Activated CD4-positive, alpha-beta T cell treated with anti-CD3 and anti-CD28 coated beads, Interleukin-2, amount 50 U/mL, for 1 hour (primary cell): ENCODE measurements around the gene CUL2.
A peak's percentile ranks its signal among the peaks of the same experiment; 100 is the strongest.
"Not testable (repeated sequence)": the region's sequence is repeated elsewhere in the genome, so short reads cannot be mapped to it uniquely, and the experiment has no call there.

Experiments used
- DNase-seq: peaks from one replicate; pipeline ENCODE4 v3.0.0-alpha.2; 2020

The CUL2 gene

GRCh38 chr10:35090162-35090954 lies at the start of gene CUL2:
TSS of gene CUL2 (minus strand) at chr10:35090341. CDS start at chr10:35071317, 19,024 bp downstream.
- peak; percentile 91 for DNase-seq

- no peak for DNase-seq
These were observed 46.2 kb upstream of the CUL2 start for GRCh38 chr10:35136263-35136815.

GRCh38 chr10:35135861-35136260 lies 45.7 kb upstream of the CUL2 start:
- no peak for DNase-seq

GRCh38 chr10:35133586-35133985 lies 43.4 kb upstream of the CUL2 start:
- DNase-seq, result no peak

- DNase-seq, result no peak
These were observed 42.6 kb upstream of the CUL2 start for GRCh38 chr10:35132727-35133126.

GRCh38 chr10:35130663-35131062 lies 40.5 kb upstream of the CUL2 start:
- no peak for DNase-seq

GRCh38 chr10:35129185-35129674 lies 39.1 kb upstream of the CUL2 start:
- DNase-seq, result no peak

GRCh38 chr10:35127289-35127891 lies 37.2 kb upstream of the CUL2 start:
- DNase-seq, result peak; percentile 62

GRCh38 chr10:35126530-35127288 lies 36.6 kb upstream of the CUL2 start, which contains the start of gene CREM:
TSS of gene CREM (plus strand) at chr10:35126846. CDS start at chr10:35137836, 10,990 bp downstream.
- peak; percentile 100 for DNase-seq

- DNase-seq, result no peak
These were observed 36.0 kb upstream of the CUL2 start for GRCh38 chr10:35126062-35126529.

GRCh38 chr10:35124540-35124939 lies 34.4 kb upstream of the CUL2 start:
- DNase-seq, result no peak

GRCh38 chr10:35119378-35119777 lies 29.2 kb upstream of the CUL2 start:
- no peak for DNase-seq

GRCh38 chr10:35112571-35112970 lies 22.4 kb upstream of the CUL2 start:
- DNase-seq, result no peak

GRCh38 chr10:35103882-35104281 lies 13.7 kb upstream of the CUL2 start:
- no peak for DNase-seq

GRCh38 chr10:35097510-35097909 lies 7.4 kb upstream of the CUL2 start:
- DNase-seq, result no peak

- DNase-seq, result no peak
These were observed 6.2 kb upstream of the CUL2 start for GRCh38 chr10:35096312-35096711.

- no peak for DNase-seq
These were observed 2.7 kb upstream of the CUL2 start for GRCh38 chr10:35092851-35093250.

- no peak for DNase-seq
These were observed 2.1 kb upstream of the CUL2 start for GRCh38 chr10:35091994-35092790.

- peak; percentile 7 for DNase-seq
These were observed 455 bp downstream of the CUL2 start for GRCh38 chr10:35089611-35090161.

GRCh38 chr10:35083242-35083641 lies 6.9 kb downstream of the CUL2 start:
- DNase-seq, result no peak

GRCh38 chr10:35080261-35080660 lies 9.9 kb downstream of the CUL2 start:
- DNase-seq, result not testable (repeated sequence)

- no peak for DNase-seq
These were observed 10.4 kb downstream of the CUL2 start for GRCh38 chr10:35079763-35080162.
